Rectal smooth muscle tissue (tissue), 1 donor: Measurements from ENCODE around the gene YPEL5.
"Not testable (repeated sequence)": the region's sequence is repeated elsewhere in the genome, so short reads cannot be mapped to it uniquely, and the experiment has no call there.

Experiments
- H3K27ac ChIP-seq: one replicate; pipeline ENCODE4 v1.7.0; 2013; ENCODE audit warnings: low read depth, low read length, inconsistent platforms
- H3K27me3 ChIP-seq: one replicate; pipeline ENCODE4 v1.7.0; 2013; ENCODE audit warnings: low read length; ENCODE audit not compliant: control insufficient read depth, insufficient read depth
- H3K36me3 ChIP-seq: one replicate; pipeline ENCODE4 v1.7.0; 2013; ENCODE audit warnings: low read length; ENCODE audit not compliant: control insufficient read depth, insufficient read depth
- H3K4me1 ChIP-seq: one replicate; pipeline ENCODE4 v1.7.0; 2013; ENCODE audit warnings: low read length; ENCODE audit not compliant: control insufficient read depth, insufficient read depth
- H3K4me3 ChIP-seq: one replicate; pipeline ENCODE4 v1.7.0; 2013; ENCODE audit warnings: low read length
- H3K9ac ChIP-seq: one replicate; pipeline ENCODE4 v1.7.0; 2013; ENCODE audit warnings: low read length

YPEL5 gene

GRCh38 chr2:30146337-30147195 lies at the start of gene YPEL5:
YPEL5 (plus strand) TSS chr2:30147007; CDS start chr2:30156652, 9,645 bp downstream.
- Histone ChIP-seq H3K4me3 (peak within 1 kb of the TSS; percentile 89), H3K27ac (peak within 1 kb of the TSS; percentile 98)

GRCh38 chr2:30098266-30099005 lies 48.4 kb upstream of the YPEL5 start:
- Histone ChIP-seq H3K4me3 (no peak overlapping the region), H3K27ac (no peak overlapping the region), H3K4me1 (no peaks in the 10 kb centered on the region), H3K27me3 (no peaks in the 10 kb centered on the region), H3K36me3 (no peaks in the 10 kb centered on the region), H3K9ac (no peak overlapping the region)

More at GRCh38 chr2:30146337-30147195, at the start of gene YPEL5:
- Histone ChIP-seq H3K9ac (peak within 1 kb of the TSS; percentile 91), H3K4me1 (peaks cover 21% of the 10 kb centered on the region), H3K27me3 (no peaks in the 10 kb centered on the region), H3K36me3 (peaks cover 4% of the 10 kb centered on the region)

GRCh38 chr2:30099366-30099765 lies 47.4 kb upstream of the YPEL5 start:
- not testable (repeated sequence) for H3K27ac ChIP-seq, H3K4me1 ChIP-seq, H3K27me3 ChIP-seq, H3K36me3 ChIP-seq, H3K9ac ChIP-seq, H3K4me3 ChIP-seq

GRCh38 chr2:30100691-30101090 lies 46.1 kb upstream of the YPEL5 start:
- not testable (repeated sequence) for H3K36me3 ChIP-seq, H3K4me1 ChIP-seq, H3K27ac ChIP-seq, H3K27me3 ChIP-seq, H3K9ac ChIP-seq, H3K4me3 ChIP-seq

GRCh38 chr2:30104307-30104706 lies 42.5 kb upstream of the YPEL5 start:
- Histone ChIP-seq H3K36me3 (no peaks in the 10 kb centered on the region), H3K4me1 (no peaks in the 10 kb centered on the region), H3K4me3 (no peak overlapping the region), H3K27me3 (no peaks in the 10 kb centered on the region), H3K9ac (no peak overlapping the region), H3K27ac (no peak overlapping the region)

- Histone ChIP-seq H3K27ac (no peak overlapping the region), H3K4me1 (no peaks in the 10 kb centered on the region), H3K9ac (no peak overlapping the region), H3K36me3 (no peaks in the 10 kb centered on the region), H3K27me3 (no peaks in the 10 kb centered on the region), H3K4me3 (no peak overlapping the region)
These were observed 41.3 kb upstream of the YPEL5 start for GRCh38 chr2:30105556-30105955.

- Histone ChIP-seq H3K9ac (no peak overlapping the region), H3K4me1 (no peaks in the 10 kb centered on the region), H3K27ac (no peak overlapping the region), H3K27me3 (no peaks in the 10 kb centered on the region), H3K4me3 (no peak overlapping the region), H3K36me3 (no peaks in the 10 kb centered on the region)
These were observed 40.3 kb upstream of the YPEL5 start for GRCh38 chr2:30106543-30106942.

GRCh38 chr2:30108192-30108591 lies 38.6 kb upstream of the YPEL5 start:
- no peaks in the 10 kb centered on the region for H3K36me3 ChIP-seq
- H3K4me1 ChIP-seq: no peaks in the 10 kb centered on the region
- no peak overlapping the region for H3K9ac ChIP-seq
- H3K27me3 ChIP-seq: no peaks in the 10 kb centered on the region
- no peak overlapping the region for H3K27ac ChIP-seq
- H3K4me3 ChIP-seq: no peak overlapping the region

GRCh38 chr2:30108851-30109250 lies 38.0 kb upstream of the YPEL5 start:
- H3K4me1 ChIP-seq: no peaks in the 10 kb centered on the region

GRCh38 chr2:30109856-30110255 lies 37.0 kb upstream of the YPEL5 start:
- H3K27ac ChIP-seq: no peak overlapping the region
- H3K4me1 ChIP-seq: no peaks in the 10 kb centered on the region
- H3K36me3 ChIP-seq: no peaks in the 10 kb centered on the region
- H3K4me3 ChIP-seq: no peak overlapping the region
- no peak overlapping the region for H3K9ac ChIP-seq
- no peaks in the 10 kb centered on the region for H3K27me3 ChIP-seq

More at GRCh38 chr2:30108851-30109250, 38.0 kb upstream of the YPEL5 start:
- Histone ChIP-seq H3K36me3 (no peaks in the 10 kb centered on the region), H3K4me3 (no peak overlapping the region), H3K9ac (no peak overlapping the region), H3K27ac (no peak overlapping the region), H3K27me3 (no peaks in the 10 kb centered on the region)

- Histone ChIP-seq H3K27ac (no peak overlapping the region), H3K36me3 (no peaks in the 10 kb centered on the region), H3K4me3 (no peak overlapping the region), H3K9ac (no peak overlapping the region), H3K27me3 (no peaks in the 10 kb centered on the region), H3K4me1 (no peaks in the 10 kb centered on the region)
These were observed 36.0 kb upstream of the YPEL5 start for GRCh38 chr2:30110773-30111172.

- not testable (repeated sequence) for H3K4me3 ChIP-seq, H3K27me3 ChIP-seq, H3K36me3 ChIP-seq, H3K4me1 ChIP-seq, H3K27ac ChIP-seq, H3K9ac ChIP-seq
These were observed 35.6 kb upstream of the YPEL5 start for GRCh38 chr2:30111186-30111585.
